ENCODE data around the gene GPT2.
A peak's percentile ranks its signal among the peaks of the same experiment; 100 is the strongest.
"Not testable (repeated sequence)": the region's sequence is repeated elsewhere in the genome, so short reads cannot be mapped to it uniquely, and the experiment has no call there.

The GPT2 gene

DNA sequence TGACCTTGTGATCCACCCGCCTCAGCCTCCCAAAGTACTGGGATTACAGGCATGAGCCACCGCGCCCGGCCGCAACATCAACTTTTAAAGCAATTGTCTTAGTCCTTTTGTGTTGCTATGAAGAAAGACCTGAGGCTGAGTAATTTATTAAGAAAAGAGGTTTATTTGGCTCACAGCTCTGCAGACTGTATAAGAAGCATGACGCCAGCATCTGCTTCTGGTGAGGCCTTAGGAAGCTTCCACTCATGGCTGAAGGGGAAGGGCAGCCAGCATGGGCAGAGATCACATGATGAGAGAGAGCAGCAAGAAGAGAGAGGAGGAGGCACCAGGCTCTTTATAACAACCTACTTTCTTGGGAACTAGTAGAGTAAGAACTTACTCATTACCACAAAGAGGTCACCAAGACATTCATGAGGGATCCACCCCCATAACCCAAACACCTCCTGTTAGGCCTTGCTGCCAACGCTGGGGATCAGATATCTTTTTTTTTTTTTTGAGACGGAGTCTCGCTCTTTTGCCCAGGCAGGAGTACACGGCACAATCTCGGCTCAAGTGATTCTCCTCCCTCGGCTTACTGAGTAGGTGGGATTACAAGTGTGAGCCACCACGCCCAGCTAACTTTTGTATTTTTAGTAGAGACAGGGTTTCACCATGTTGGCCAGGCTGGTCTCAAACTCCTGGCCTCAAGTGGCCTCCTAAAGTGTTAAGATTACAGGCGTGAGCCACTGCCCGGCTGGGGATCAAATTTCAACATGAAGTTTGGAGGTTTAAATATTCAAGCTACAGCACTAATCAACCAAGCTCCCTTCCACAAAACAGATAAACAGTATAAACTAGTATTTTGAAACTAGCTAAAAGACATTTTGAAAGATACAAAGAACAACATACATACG is 21.4 kb upstream of the GPT2 start:
- DNase-seq = no peak

- no peak for DNase-seq
Measured at GRCh38 chr16:46866286-46866685, 17.9 kb upstream of the GPT2 start.

DNA sequence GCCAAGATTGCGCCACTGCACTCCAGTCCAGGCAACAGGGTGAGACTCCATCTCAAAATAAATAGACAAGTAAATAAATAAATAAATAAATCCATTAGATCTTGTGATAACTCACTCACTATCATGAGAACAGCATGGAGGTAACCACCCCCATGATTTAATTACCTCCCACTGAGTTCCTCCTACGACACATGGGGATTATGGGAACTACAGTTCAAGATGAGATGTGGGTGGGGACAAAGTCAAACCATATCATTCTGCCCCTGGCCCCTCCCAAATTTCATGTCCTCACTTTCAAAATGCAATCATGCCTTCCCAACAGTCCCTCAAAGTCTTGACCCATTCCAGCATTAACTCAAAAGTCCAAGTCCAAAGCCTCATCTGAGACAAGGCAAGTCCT is 16.7 kb upstream of the GPT2 start:
- DNase-seq = not testable (repeated sequence)

DNA sequence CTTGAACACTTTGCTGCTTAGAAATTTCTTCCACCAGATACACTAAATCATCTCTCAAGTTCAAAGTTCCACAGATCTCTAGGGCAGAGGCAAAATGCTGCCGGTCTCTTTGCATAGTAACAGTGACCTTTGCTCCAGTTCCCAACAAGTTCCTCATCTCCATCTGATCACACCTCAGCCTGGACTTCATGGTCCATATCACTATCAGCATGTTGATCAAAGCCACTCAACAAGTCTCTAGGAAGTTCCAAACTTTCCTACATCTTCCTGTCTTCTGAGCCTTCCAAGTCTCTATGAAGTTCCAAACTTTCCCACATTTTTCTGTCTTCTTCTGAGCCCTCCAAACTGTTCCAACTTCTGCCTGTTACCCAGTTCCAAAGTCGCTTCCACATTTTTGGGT is 15.3 kb upstream of the GPT2 start:
- not testable (repeated sequence) for DNase-seq

GRCh38 chr16:46871597-46871996 is 12.6 kb upstream of the GPT2 start:
- no peak for DNase-seq

DNA sequence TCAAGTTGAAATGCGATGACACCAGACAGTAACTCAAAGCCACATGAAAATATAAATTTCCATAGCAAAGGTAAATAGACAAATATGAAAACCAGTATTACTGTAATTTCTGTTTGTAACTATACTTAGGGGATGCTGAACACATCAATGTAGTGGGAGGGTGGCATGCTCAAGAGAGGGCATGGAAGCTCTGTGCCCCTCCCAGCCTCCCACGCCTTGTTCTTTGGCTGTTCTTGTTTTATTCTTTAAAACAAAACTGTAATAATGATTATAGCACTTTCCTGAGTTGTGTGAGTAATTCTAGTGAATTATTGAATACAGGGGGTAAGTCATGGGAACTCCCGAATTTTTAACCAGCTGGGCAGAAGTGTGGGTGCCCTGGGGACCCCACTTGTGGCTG is 11.0 kb upstream of the GPT2 start:
- no peak for DNase-seq

- no peak for DNase-seq
Measured at GRCh38 chr16:46875243-46875642, 8.9 kb upstream of the GPT2 start.

- DNase-seq = peak; percentile 52
Measured at GRCh38 chr16:46882304-46882939, 1.7 kb upstream of the GPT2 start.

- no peak for DNase-seq
Measured at GRCh38 chr16:46882940-46883307, 1.2 kb upstream of the GPT2 start.

DNA sequence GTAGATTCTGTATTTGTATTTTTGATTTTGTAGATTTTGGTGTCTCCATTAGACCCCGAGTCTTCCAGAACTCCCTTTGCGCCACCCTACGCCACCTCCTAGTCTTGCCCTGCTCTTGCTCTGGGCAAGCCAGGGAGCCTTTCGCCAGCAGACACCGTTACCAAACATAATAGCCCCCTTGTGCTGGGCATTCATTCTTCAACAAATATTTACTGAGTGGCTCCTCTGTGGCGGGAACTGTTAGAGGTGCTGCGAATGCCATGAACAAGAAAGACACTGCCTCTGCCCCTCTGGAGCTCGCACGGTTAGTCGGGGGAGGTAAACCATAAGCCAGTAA is 841 bp upstream of the GPT2 start:
- peak; percentile 80 for DNase-seq

DNA sequence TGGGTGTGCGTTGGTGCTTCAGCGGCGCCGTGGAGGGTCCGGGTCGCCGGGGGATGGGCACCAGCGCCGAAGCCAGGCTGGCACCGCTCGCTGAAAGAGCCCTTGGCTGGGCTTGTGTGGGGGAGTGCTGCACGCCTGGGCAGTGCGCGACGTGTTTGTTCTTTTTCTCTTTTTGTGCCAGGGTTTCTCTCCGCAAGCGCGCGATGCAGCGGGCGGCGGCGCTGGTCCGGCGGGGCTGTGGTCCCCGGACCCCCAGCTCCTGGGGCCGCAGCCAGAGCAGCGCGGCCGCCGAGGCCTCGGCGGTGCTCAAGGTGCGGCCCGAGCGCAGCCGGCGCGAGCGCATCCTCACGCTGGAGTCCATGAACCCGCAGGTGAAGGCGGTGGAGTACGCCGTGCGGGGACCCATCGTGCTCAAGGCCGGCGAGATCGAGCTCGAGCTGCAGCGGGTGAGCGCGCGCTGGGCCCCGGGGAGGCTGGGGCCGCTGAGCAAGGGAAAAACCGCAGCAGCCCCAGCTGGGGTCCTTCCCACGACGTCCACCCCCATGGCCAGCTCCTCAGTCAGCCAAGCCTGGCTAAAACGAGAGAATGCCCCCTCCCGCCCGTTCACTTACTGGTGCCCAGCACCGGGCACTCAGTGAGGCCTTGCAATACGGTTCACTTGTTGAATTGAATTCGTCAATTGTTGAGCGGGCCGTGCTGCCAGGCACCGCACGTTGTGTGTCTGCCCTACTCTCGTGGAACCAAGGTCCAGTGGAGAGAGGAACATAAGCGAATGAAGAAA is 541 bp downstream of the GPT2 start:
- DNase-seq = no peak

GRCh38 chr16:46885960-46886763 is 2.0 kb downstream of the GPT2 start:
- no peak for DNase-seq

GRCh38 chr16:46886764-46887523 is 2.8 kb downstream of the GPT2 start:
- DNase-seq = no peak

- DNase-seq = no peak
Measured at GRCh38 chr16:46887524-46887854, 3.3 kb downstream of the GPT2 start.

DNA sequence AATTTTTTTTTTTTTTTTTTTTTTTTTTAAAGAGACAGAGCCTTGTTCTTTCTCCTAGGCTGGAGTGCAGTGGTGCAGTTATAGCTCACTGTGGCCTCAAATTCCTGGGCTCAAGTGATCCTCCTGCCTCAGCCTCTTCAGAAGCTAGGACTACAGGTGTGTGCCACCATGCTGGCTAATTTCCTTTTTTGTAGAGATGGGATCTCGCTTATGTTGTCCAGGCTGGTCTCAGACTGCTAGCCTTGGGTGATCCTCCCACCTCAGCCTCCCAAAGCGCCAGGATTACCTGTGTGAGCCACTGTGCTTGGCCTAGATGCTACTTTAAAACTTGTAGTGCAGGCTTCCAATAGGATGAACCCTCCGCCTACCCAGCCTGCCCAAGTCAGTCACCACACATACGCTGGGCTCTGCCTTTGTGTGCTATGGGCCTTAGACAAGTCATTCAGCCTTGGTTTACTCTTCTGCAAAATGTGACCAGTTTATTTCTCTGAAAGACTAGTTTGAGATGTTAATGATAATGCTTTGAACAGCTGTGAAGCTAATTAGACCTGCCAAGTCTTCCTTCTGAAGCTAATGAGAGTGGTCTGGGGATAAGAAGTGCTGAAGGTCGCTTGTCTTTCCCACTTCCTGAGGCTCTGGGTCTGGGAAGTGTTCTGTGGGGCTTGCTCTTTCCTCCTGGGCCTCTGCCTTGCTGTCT is 5.2 kb downstream of the GPT2 start:
- no peak for DNase-seq

GRCh38 chr16:46889942-46890300 is 5.8 kb downstream of the GPT2 start:
- DNase-seq = no peak

DNA sequence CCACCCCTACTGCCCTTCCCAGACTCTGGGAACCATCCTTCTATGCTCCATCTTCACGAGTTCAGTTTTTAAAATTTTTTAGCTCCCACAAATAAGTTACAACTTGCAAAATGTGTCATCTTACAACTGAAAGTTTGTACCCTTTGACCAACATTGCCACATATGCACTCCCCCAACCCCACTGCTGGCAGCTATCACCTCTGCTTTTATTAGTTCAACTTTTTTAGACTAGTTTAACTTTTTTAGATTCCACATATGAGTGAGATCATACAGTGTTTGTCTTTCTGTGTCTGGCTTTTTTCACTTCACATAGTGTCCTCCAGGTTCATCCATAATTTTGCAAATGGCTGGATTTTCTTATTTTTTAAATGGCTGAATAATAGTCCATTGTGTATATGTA is 7.7 kb downstream of the GPT2 start:
- no peak for DNase-seq

- DNase-seq = no peak
Measured at GRCh38 chr16:46894036-46894672, 10.0 kb downstream of the GPT2 start.

GRCh38 chr16:46895399-46896313 is 11.5 kb downstream of the GPT2 start:
- DNase-seq = peak; percentile 10

DNA sequence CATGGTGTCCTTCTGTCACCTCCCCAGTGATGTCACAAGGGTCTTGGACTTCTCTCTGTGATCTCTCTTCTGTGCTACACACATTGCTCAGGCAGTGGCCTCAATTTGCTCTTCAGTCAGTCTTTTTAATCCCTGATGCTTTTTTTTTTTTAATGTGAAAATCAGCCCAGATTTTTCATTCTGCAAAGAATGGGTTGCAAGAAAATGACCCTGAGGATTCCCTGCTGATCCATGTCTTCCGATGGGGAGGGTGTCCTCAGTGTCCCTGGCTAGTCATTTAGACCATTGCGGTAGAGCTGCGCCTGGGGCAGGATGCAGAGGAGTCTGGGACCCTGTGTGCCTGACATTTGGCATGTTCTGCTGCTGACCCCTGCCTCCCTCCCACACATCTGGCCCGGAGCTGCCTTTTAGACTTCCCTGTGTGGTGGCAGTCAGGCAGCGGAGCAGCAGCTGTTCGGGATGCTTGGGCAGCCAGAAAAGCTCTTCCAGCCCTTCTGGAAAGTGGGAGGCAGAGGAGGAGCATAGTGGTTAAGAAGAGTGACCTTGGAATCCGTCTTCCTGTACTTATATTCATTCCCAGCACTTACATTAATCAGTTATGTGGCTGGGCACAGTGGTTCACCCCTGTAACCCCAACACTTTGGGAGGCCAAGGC is 12.3 kb downstream of the GPT2 start:
- DNase-seq = no peak
